SW 1271 (cell line): Measurements from ENCODE around the gene PCDH15.

Source experiments
- DNase-seq, 2 experiments: peaks; one replicate each; lab custom pipeline; 2025; lab: John Stamatoyannopoulos, UW

Gene PCDH15

DNA sequence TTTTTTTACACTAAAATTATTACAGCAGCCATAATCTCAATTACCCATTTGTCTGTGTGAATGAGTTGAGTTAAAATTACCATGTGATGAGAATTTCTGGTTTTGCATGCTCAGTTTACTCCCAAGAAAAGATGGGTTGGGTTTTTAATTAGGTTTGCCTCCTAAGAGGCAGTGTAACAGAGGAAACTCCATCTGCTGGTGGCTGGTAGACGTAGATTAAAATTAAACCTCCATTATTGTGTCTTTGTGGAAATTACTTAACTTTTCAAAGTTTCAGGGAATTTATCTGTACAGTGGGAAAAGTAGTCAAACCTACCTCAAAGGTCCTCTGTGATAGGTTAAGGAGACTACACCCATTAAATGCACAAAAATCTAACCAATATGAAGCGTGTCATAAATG, 954.2 kb downstream of the PCDH15 start:
- no peak for DNase-seq

DNA sequence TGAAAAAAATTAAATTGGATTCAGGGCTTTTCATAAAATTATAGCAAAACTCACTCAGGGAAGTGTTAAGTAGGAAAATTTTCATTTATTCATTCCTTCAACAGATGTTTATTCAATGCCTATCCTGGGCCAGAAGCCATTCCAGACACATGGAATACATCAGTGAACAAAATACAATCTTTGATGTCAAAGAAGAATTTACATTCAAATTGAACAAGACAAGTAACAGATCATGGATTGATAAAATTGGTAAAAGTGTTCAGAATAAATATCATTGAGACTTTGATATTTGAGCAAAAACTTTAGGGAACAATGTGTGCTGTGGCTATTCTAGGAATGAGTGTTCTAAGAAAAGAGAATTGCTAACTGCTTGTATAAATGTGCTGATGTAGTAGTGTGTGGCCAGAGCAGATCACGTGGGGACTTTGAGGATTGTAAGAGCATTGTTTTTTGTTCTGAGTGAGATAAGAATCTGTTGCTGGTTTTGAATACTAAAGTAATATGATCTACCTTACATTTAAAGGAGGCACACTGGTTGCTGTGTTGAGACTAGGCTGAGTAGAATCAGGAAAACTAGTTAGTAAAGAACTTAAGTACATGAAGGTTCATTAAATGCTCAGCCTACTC, 957.2 kb downstream of the PCDH15 start:
- no peak for DNase-seq

DNA sequence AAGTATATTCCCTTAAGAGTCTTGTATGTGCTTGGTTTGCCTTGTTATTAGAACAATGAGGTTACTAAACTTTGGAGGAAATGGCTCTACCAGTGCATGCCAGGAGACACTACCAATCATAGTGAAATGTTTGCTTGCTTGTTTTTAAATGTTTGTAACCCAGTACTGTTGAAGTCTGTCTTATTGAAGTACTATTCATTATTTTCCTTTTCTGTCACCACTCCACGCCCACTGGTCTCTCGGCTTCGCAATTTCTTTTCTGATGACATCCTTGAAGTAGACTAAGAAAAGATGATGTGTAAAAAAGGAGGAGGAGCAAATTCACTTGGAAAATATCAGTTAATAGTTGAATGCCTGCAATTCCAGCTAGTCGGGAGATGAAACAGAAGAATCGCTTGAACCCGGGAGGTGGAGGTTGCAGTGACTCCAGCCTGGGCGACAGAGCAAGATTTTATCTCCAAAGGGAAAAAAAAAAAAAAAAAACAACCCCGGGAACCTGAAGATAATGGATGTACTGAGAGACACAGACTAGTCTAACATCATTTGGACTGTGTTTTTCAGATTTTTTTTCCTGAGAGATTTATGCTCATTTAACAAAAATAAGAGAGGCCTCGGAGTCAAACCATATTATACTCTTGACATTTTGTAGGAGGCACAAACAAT, 959.4 kb downstream of the PCDH15 start:
- no peak for DNase-seq

DNA sequence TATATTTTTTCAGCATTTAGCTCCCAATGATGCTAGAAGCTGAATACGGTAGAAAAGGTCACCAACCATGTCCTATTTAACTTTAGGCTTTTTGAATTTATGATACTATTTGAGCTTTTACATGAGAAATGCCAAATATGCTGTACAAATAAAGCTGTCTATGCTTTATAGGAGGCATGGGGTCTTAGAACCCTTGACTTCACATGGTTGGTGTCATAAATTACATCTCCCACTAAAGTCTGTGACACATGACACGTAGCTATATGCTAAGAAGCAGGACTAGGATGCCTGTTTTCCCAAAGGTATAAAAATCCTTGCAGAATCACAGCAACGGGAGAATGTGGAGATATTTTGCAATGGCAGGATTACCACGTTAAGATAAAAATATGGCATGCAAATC, 960.4 kb downstream of the PCDH15 start:
- no peak for DNase-seq

DNA sequence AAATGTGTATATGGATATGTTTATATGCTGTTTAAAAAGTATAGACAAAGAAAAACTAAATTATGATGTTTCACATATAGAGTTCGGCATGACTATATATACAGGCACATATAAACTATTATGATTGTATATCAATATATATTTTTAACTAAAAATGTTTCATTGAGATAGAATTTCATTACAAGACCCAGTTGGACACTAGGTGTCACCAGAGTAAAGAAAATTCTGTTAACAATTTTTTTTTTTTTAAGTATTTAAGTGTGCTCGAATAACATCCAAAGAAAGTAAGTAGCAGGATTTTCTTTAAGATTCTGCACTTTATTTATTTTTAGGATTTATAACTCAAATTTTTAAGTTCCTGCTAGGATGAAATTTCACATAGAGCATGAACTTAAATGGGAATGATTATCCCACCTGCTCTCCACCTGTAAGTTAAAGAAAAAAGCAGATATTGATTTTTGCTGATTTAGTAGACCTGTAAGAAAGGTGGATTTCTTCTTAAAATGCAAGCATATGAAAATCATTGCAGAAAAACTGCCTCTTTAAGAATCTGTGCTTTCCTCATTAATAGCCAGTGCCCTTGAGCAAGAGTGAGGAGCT, 961.5 kb downstream of the PCDH15 start:
- DNase-seq: peak; percentile 0 to 24

DNA sequence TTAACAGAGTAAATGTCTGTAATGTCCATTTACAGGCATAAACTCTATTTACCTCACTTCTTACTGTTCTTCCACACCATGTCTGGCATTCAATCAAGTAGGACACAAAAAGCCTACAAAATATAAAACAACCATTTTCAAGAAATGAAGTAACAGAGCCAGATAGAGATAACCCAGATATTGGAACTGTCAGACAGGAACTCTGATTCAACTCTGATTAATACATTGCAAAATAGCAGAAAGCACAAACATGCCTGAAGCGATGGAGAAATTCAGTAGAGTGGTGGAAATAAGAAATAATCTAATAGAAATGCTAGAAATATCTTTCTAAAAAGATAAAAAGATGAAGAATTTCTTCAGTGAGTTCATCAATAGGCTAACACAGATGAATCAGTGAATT, 964.4 kb downstream of the PCDH15 start:
- no peak for DNase-seq

DNA sequence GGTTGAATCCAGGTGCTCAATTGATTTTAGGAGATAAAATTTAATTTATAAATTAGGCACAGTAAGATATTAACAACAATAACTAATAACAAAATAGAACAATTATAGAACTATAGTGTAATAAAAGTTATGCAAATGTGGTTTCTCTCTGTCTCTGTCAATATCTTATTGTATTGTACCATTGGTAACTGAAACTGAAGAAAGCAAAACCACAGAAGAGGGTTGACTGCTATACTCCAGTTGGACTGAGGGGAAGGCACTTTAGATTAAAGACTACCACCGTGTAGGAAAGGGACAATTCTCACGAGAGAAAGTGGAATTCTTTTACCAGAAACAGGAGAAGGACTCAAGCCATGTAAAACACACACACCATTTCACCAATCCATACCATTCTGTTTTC, 967.1 kb downstream of the PCDH15 start:
- no peak for DNase-seq

DNA sequence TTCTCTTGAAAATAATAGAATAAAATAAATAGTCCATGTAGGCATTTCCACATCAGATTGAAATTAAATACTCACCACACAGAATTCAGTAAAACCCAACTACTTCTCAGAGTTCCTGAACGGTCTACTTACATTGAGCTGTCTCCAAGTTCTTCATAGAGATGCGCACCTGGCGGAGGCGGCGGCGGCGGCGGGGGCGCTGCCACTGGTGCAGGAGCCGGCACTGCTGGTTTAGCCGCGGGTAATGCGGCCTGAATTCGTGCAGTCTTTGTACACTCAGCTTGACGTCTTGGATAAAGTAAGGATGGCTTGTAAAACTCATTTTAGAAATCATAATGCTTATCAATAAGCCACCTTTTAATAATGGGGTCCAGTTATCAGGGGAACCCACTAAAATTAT, 973.8 kb downstream of the PCDH15 start:
- no peak for DNase-seq

DNA sequence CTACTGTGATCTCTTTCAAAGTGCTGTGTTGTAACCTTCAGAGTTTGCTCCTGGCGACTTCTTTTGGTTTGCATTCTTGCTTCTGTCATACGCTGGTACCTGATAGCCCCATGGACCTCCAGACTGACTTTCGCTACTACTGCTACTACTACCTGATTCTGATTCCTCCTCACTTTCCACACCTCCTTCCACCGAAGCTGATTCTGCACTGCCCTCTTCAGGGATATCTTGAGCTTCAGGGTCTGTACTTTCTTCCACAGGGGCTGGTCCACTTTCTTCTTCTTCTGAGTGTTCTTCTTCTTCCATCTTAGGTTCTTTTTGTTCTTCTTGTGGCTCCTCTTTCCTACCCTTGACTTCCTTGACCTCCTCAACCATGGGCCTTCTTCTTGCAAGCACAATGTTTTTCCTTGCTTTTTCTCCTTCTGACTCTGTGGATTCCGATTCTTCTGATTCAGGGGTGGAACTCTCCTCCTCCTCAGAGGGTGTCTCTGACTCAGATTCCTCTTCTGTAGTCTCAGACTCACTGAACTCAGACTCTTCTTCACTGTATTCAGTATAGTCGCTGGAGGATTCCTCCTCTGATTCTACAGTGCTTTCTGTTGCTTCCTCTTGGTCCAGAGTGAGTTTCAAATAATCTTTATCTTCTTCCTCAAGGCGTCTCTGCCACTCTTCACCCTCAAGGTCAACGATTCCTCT, 992.2 kb downstream of the PCDH15 start:
- no peak for DNase-seq

DNA sequence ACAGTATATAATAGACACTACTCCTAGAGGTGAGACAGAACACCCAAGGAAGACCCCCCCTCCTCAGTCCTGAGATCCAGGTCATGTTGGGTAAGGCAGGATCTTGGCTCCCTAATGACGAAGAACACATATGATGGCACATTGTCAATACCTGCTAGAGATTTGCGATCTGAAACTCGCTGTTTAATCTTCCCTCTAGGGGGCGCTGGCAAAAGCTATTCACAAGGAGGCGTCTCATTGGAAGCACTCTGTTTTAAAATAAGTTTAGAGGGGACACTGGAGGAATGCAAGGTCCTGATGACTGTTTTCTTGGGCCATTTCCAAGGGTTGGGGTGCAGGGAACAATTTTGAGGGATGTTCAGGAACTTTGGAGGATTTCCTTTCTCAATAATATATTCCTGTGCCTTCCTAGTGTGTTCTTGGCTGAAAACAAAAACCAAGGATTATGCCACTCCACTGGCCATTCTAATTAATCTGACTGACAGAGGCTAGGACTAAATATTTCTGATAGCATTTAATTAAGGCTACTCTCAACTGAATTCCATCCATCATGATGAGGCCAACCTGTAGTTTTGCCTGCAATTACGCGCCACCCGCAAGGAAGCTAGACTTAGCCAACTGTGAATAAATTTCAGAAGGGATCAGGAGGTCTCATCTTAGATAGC, 1014.7 kb downstream of the PCDH15 start:
- no peak for DNase-seq

DNA sequence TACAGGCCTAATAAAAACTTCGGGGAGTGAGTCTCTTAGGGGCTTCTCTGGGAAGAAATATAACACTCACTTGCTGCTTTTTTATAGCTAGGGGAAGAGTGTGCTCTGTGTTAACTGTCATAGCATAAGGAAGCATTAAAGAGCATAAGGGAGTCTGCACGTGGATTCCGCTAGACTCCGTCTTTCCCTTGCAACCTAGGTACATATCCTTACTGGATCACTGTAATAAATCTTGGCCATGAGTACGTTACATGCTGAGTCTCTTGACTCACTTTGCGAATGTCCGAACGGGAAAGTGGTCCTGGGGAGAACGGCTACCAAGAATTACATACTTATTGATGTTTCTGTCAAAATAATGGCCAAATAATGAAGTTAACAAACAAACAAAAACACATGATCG, 1029.3 kb downstream of the PCDH15 start:
- DNase-seq: no peak

DNA sequence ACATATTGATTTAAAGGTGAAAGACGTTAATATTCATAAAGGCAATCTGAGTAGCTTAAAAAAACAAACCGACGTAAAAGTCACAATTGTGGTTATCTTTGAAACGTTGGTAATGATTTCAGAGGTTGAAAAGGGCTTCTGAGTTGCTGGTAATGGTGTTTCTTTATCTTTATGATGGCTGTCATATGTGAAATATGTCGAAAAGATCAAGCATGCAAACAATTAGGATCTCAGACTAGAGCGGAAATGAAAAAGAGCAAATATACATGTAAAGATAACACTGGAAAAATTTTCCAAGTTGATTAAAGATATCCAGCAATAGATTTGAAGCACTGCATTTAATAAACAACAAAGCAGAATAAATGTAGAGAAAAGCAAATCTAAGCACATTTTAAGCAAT, 1030.1 kb downstream of the PCDH15 start:
- no peak for DNase-seq

DNA sequence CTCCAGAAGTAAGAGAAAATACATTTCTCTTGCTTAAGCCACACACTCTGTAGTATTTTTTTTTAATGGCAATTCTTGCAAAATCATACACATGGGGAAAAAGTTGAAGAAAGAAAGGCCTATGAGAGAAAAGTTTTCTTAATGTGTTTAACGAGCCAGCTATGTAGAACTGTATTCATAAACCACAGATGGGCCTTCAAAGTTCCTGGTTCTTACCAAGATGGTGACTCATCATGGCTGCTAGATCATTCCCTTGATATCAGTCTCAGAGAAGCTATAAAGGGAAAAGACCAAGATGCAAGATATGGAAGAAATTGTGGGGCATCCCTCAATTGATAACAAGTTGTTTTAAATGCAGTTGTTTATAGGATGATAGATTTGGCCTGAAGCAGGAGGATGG, 1035.7 kb downstream of the PCDH15 start:
- no peak for DNase-seq

DNA sequence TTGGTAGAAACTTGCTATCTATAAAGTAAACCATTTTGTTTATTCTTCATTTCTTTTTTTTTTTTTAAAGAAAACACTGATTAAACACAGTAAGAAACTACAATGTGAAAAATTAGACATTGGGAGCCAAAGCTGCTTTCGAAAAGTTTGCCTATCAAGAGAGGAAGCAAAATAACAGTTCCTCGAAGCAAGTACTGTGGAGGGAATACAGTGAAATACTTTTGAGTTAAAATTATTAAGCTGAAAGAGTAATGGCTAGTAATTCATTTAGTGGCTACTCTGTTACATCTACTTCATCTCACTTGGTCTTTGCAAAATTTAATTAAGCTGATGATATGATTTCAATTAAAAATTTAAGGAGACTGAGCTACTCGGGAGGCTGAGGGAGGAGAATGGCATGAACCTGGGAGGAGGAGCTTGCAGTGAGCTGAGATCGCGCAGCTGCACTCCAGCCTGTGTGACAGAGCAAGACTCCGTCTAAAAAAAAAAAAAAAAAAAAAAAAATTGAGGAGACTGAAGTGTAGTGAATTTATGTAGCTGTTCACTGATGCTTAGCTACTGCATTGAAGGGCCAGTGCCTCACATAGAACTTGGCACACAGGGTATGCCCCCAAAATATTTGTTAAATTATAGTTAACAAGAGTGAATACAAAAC, 1046.3 kb downstream of the PCDH15 start:
- no peak for DNase-seq
